IPS DF 6.9 (cell line): ENCODE data around the gene CDH4.

Experiments
- DNase-seq: peaks from one replicate; pipeline ENCODE4 v3.0.0-alpha.2; 2013; ENCODE audit warnings: low read depth, low spot score
- H3K27ac ChIP-seq: one replicate; pipeline ENCODE4 v1.5.1; 2013; ENCODE audit warnings: low read length, control low read depth
- H3K27me3 ChIP-seq: 2 replicates; pipeline ENCODE4 v1.6.1; 2013; ENCODE audit warnings: mild to moderate bottlenecking, low read length; ENCODE audit not compliant: control insufficient read depth, insufficient read depth
- H3K36me3 ChIP-seq: 2 replicates; pipeline ENCODE4 v1.6.1; 2013; ENCODE audit warnings: low read length; ENCODE audit not compliant: control insufficient read depth, insufficient read depth
- H3K4me1 ChIP-seq: 2 replicates; pipeline ENCODE4 v1.6.1; 2013; ENCODE audit warnings: low read length; ENCODE audit not compliant: control insufficient read depth, insufficient read depth
- H3K4me3 ChIP-seq: 2 replicates; pipeline ENCODE4 v1.5.1; 2013; ENCODE audit warnings: mild to moderate bottlenecking, low read length
- H3K9me3 ChIP-seq: 2 replicates; pipeline ENCODE4 v1.6.1; 2013; ENCODE audit warnings: low read length, inconsistent platforms; ENCODE audit not compliant: control insufficient read depth, insufficient read depth
- WGBS: extraction: QIAGEN DNeasy Blood & Tissue Kit; methylation state at CpG from one replicate; pipeline ENCODE4 v1.1.7; 2013; ENCODE audit warnings: mixed read lengths, missing lambda C conversion rate; ENCODE audit not compliant: insufficient read length, insufficient coverage; 5-methylcytosine and 5-hydroxymethylcytosine counted together

The CDH4 gene

GRCh38 chr20:61629602-61630390 is 377.7 kb downstream of the CDH4 start:
- no peak for DNase-seq
- H3K36me3 ChIP-seq: no peaks in the 10 kb centered on the region
- H3K27me3 ChIP-seq: no peaks in the 10 kb centered on the region
- WGBS: no CpG with 5 or more reads among the region's 25 CpGs
- no peak overlapping the region for H3K4me3 ChIP-seq
- no peak overlapping the region for H3K27ac ChIP-seq
- H3K9me3 ChIP-seq: no peaks in the 10 kb centered on the region
- no peaks in the 10 kb centered on the region; the same call in 1 of the 2 replicates for H3K4me1 ChIP-seq

GRCh38 chr20:61630391-61630650 is 378.3 kb downstream of the CDH4 start:
- Histone ChIP-seq H3K9me3 (no peaks in the 10 kb centered on the region), H3K4me1 (no peaks in the 10 kb centered on the region; the same call in 1 of the 2 replicates), H3K4me3 (no peak overlapping the region), H3K27ac (no peak overlapping the region), H3K36me3 (no peaks in the 10 kb centered on the region), H3K27me3 (no peaks in the 10 kb centered on the region)
- no CpG with 5 or more reads among the region's 5 CpGs for WGBS
- no peak for DNase-seq

GRCh38 chr20:61630816-61631215 is 378.8 kb downstream of the CDH4 start:
- no CpG with 5 or more reads among the region's 10 CpGs for WGBS
- Histone ChIP-seq H3K9me3 (no peaks in the 10 kb centered on the region), H3K4me3 (no peak overlapping the region), H3K27me3 (no peaks in the 10 kb centered on the region), H3K4me1 (peaks cover 2% of the 10 kb centered on the region), H3K27ac (no peak overlapping the region), H3K36me3 (no peaks in the 10 kb centered on the region)
- no peak for DNase-seq

GRCh38 chr20:61631751-61632150 is 379.7 kb downstream of the CDH4 start:
- no CpG with 5 or more reads among the region's 17 CpGs for WGBS
- Histone ChIP-seq H3K9me3 (no peaks in the 10 kb centered on the region), H3K27me3 (no peaks in the 10 kb centered on the region)

GRCh38 chr20:61633004-61633403 is 380.9 kb downstream of the CDH4 start:
- no CpG with 5 or more reads among the region's 1 CpG for WGBS
- H3K4me3 ChIP-seq: no peak overlapping the region
- H3K27ac ChIP-seq: no peak overlapping the region
- peaks cover 9% of the 10 kb centered on the region for H3K4me1 ChIP-seq
- no peak for DNase-seq
- H3K36me3 ChIP-seq: no peaks in the 10 kb centered on the region
- H3K27me3 ChIP-seq: no peaks in the 10 kb centered on the region
- no peaks in the 10 kb centered on the region for H3K9me3 ChIP-seq

More at GRCh38 chr20:61631751-61632150, 379.7 kb downstream of the CDH4 start:
- DNase-seq: no peak
- Histone ChIP-seq H3K4me1 (peaks cover 7% of the 10 kb centered on the region), H3K4me3 (no peak overlapping the region), H3K36me3 (no peaks in the 10 kb centered on the region), H3K27ac (no peak overlapping the region)

- H3K9me3 ChIP-seq: no peaks in the 10 kb centered on the region
- H3K27me3 ChIP-seq: no peaks in the 10 kb centered on the region
- no peak for DNase-seq
- no peak overlapping the region for H3K27ac ChIP-seq
- H3K4me3 ChIP-seq: no peak overlapping the region
- H3K4me1 ChIP-seq: peaks cover 9% of the 10 kb centered on the region
- H3K36me3 ChIP-seq: no peaks in the 10 kb centered on the region
- no CpG with 5 or more reads among the region's 28 CpGs for WGBS
Observed at GRCh38 chr20:61634376-61635145, 382.5 kb downstream of the CDH4 start.

- no peak overlapping the region for H3K4me3 ChIP-seq
- H3K36me3 ChIP-seq: no peaks in the 10 kb centered on the region
- no peak overlapping the region for H3K27ac ChIP-seq
- WGBS: no CpG with 5 or more reads among the region's 19 CpGs
- peaks cover 9% of the 10 kb centered on the region for H3K4me1 ChIP-seq
- no peaks in the 10 kb centered on the region for H3K9me3 ChIP-seq
- no peaks in the 10 kb centered on the region for H3K27me3 ChIP-seq
- DNase-seq: no peak
Observed at GRCh38 chr20:61635721-61636455, 383.8 kb downstream of the CDH4 start.

- Histone ChIP-seq H3K9me3 (no peaks in the 10 kb centered on the region), H3K4me3 (no peak overlapping the region), H3K36me3 (no peaks in the 10 kb centered on the region), H3K4me1 (peaks cover 9% of the 10 kb centered on the region), H3K27ac (no peak overlapping the region), H3K27me3 (no peaks in the 10 kb centered on the region)
- DNase-seq: no peak
- whole genome bisulfite sequencing: no CpG with 5 or more reads among the region's 15 CpGs
Observed at GRCh38 chr20:61636531-61637116, 384.6 kb downstream of the CDH4 start.

- Histone ChIP-seq H3K36me3 (no peaks in the 10 kb centered on the region), H3K27ac (no peak overlapping the region), H3K4me1 (peaks cover 9% of the 10 kb centered on the region), H3K9me3 (no peaks in the 10 kb centered on the region; the same call in 1 of the 2 replicates), H3K4me3 (no peak overlapping the region), H3K27me3 (no peaks in the 10 kb centered on the region)
- WGBS: no CpG with 5 or more reads among the region's 17 CpGs
- no peak for DNase-seq
Observed at GRCh38 chr20:61638802-61639585, 386.9 kb downstream of the CDH4 start.
